Bronchial epithelial cell (primary cell): ENCODE measurements around the gene PPIF. TPM values are rescaled to one million over a fixed set of nuclear protein-coding genes. Genes with fewer than 3 reads are reported as not detected.

ENCODE experiments used
- DNase-seq: peaks from one replicate; pipeline ENCODE4 v3.0.0-alpha.2; 2010; ENCODE audit warnings: low read depth
- FAIRE-seq: peaks from 2 replicates; lab custom pipeline; 2011; peaks lifted over from hg19 to GRCh38; lab: Jason Lieb, UNC
- H3K27me3 ChIP-seq: 2 replicates; pipeline ENCODE4 v1.5.1; 2011; ENCODE audit warnings: low read length; ENCODE audit not compliant: control insufficient read depth, insufficient read depth
- H3K36me3 ChIP-seq: 2 replicates; pipeline ENCODE4 v1.5.1; 2011; ENCODE audit warnings: low read length; ENCODE audit not compliant: control insufficient read depth, insufficient read depth
- H3K4me3 ChIP-seq: 2 replicates; pipeline ENCODE4 v1.5.1; 2011; ENCODE audit warnings: mild to moderate bottlenecking, low read depth, low read length, control low read depth
- total RNA-seq: library from RNA; depleted of rRNA; stranded (reverse); fragments of >200 nt; gene quantifications from 2 replicates; pipeline ENCODE4 v1.2.1, GENCODE V29; 2014
- TF ChIP-seq, protein P1 (sequence below): IDR thresholded peaks from 2 replicates; pipeline ENCODE4 v1.5.1; 2011; ENCODE audit warnings: mild to moderate bottlenecking, moderate library complexity, low read length, control low read depth, inconsistent platforms; ENCODE audit not compliant: insufficient read depth, severe bottlenecking

The PPIF gene
- total RNA-seq, 1 donor from 2014 or later, result 27.1 TPM

- FAIRE-seq (no peak), DNase-seq (no peak)
- TF ChIP-seq, protein P1, sequence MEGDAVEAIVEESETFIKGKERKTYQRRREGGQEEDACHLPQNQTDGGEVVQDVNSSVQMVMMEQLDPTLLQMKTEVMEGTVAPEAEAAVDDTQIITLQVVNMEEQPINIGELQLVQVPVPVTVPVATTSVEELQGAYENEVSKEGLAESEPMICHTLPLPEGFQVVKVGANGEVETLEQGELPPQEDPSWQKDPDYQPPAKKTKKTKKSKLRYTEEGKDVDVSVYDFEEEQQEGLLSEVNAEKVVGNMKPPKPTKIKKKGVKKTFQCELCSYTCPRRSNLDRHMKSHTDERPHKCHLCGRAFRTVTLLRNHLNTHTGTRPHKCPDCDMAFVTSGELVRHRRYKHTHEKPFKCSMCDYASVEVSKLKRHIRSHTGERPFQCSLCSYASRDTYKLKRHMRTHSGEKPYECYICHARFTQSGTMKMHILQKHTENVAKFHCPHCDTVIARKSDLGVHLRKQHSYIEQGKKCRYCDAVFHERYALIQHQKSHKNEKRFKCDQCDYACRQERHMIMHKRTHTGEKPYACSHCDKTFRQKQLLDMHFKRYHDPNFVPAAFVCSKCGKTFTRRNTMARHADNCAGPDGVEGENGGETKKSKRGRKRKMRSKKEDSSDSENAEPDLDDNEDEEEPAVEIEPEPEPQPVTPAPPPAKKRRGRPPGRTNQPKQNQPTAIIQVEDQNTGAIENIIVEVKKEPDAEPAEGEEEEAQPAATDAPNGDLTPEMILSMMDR, result no peak
- Histone ChIP-seq H3K4me3 (no peak overlapping the region), H3K27me3 (no peaks in the 10 kb centered on the region), H3K36me3 (no peaks in the 10 kb centered on the region)
Observed at GRCh38 chr10:79393924-79394610, 46.8 kb downstream of the PPIF start.

DNA sequence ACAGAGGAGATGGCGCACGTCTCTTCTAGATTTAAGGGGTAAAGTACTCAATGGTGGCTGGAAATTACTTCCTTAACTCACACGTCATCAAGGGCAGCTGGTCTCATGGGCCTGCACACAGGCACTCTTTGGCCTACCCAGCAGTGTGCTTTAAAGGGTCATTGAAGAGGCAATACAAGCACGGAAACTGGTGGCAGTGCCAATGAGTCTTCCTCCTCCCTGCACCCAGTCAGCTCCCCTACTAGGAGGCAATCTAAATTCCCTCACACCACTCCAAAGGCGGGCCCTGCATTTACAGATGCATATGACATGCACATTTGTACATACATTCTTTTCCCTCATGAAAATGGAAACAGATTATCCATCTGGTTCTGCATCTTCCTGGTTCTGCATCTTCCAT, 47.4 kb downstream of the PPIF start:
- no peaks in the 10 kb centered on the region for H3K27me3 ChIP-seq
- H3K36me3 ChIP-seq, result no peaks in the 10 kb centered on the region
- TF ChIP-seq, protein P1, result no peak
- FAIRE-seq, result no peak
- H3K4me3 ChIP-seq, result no peak overlapping the region
- no peak for DNase-seq

DNA sequence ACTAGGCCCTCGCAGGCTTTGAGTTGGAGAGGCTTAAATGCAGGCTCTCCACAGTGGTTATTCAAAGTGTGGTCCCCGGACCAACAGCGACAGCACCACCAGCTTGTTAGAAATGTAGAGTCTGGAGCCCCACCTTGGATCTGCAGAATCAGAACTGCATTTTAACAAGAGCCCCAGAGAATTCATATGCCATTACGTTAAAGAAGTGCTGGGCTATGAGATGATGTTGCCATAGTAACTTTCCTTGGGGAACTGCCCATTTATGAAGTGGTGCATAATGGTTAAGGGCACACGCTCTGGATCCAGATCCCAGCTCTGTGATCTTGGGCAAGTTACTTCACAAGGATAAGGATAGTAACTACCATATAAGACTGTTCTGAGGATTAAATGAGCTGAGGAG, 49.3 kb downstream of the PPIF start:
- Histone ChIP-seq H3K27me3 (no peaks in the 10 kb centered on the region), H3K36me3 (no peaks in the 10 kb centered on the region), H3K4me3 (no peak overlapping the region)
- FAIRE-seq, result no peak
- no peak for DNase-seq
- TF ChIP-seq, protein P1, result no peak

GRCh38 chr10:79397051-79397450, 49.8 kb downstream of the PPIF start:
- TF ChIP-seq, protein P1, result no peak
- no peaks in the 10 kb centered on the region for H3K36me3 ChIP-seq
- no peaks in the 10 kb centered on the region for H3K27me3 ChIP-seq
- no peak for DNase-seq
- no peak overlapping the region for H3K4me3 ChIP-seq
- no peak for FAIRE-seq

DNA sequence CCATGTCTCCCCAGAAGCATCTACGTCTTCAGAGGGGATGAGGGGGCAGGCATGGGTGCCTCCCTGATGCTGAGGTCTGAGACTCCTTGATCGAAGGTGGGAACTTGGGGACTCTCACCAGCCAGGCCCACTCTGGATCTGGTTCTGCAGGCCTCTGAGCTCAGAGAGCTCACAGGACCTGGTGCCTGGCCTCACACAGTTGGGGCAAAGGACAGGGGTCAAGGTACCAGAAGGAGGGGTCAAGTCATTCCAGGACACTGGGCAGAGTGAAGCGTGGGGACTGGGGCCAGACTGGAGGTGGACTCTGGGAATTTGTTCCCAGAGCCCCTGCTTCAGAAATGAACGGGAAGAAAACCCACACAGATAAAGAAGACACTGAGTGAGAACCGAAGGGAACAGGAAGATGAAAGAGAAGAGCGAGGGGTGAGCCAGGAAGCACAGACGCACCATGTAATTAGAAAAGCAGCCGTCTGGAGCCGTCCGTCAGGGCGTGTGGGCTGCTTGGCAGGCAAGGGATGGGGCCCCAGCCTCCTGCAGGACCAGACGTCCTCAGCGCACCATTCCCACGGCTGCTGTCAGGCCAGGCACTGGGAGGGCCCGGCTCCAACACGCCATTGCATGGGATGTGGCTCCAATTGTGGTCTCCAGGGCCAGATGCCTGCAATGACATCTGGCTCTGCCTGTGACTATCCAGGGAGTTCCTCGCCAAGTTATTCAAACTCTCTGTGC, 50.5 kb downstream of the PPIF start:
- Histone ChIP-seq H3K27me3 (no peaks in the 10 kb centered on the region), H3K4me3 (no peak overlapping the region), H3K36me3 (no peaks in the 10 kb centered on the region)
- FAIRE-seq, result no peak
- TF ChIP-seq, protein P1, result no peak
- DNase-seq, result no peak
